GM18519 (cell line): Measurements from ENCODE around the gene BSPRY.
"Not testable (repeated sequence)": the region's sequence is repeated elsewhere in the genome, so short reads cannot be mapped to it uniquely, and the experiment has no call there.

Experiments
- ATAC-seq: cut with Tn5 transposase; IDR thresholded peaks from one replicate; pipeline ENCODE4 v1.9.1; 2021; ENCODE audit warnings: mild to moderate bottlenecking, moderate library complexity; ENCODE audit not compliant: unreplicated experiment, low FRiP score

Gene BSPRY

GRCh38 chr9:113389451-113389850 is 40.1 kb downstream of the BSPRY start:
- no peak for ATAC-seq

GRCh38 chr9:113390192-113390960 is 41.0 kb downstream of the BSPRY start:
- ATAC-seq, result no peak

GRCh38 chr9:113391917-113392316 is 42.6 kb downstream of the BSPRY start:
- ATAC-seq, result no peak

GRCh38 chr9:113393281-113393680 is 43.9 kb downstream of the BSPRY start:
- no peak for ATAC-seq

- no peak for ATAC-seq
These were observed 45.9 kb downstream of the BSPRY start for GRCh38 chr9:113395000-113395861.

GRCh38 chr9:113397203-113397631 is 47.9 kb downstream of the BSPRY start:
- ATAC-seq, result no peak

GRCh38 chr9:113398796-113399195 is 49.5 kb downstream of the BSPRY start:
- no peak for ATAC-seq

GRCh38 chr9:113399646-113400200 is 50.4 kb downstream of the BSPRY start:
- no peak for ATAC-seq

GRCh38 chr9:113401027-113401792 is 51.9 kb downstream of the BSPRY start, which contains the start of gene ALAD:
TSS of gene ALAD (minus strand) at chr9:113401284. CDS start at chr9:113393559, 7,725 bp downstream.
- peak; percentile 95 for ATAC-seq

GRCh38 chr9:113403646-113404045 is 54.3 kb downstream of the BSPRY start:
- ATAC-seq, result no peak

- not testable (repeated sequence) for ATAC-seq
These were observed 57.0 kb downstream of the BSPRY start for GRCh38 chr9:113406353-113406752.

GRCh38 chr9:113406873-113407511 is 57.7 kb downstream of the BSPRY start:
- not testable (repeated sequence) for ATAC-seq

- no peak for ATAC-seq
These were observed 60.1 kb downstream of the BSPRY start for GRCh38 chr9:113409481-113409880.

- no peak for ATAC-seq
These were observed 60.5 kb downstream of the BSPRY start for GRCh38 chr9:113409883-113410206.

- ATAC-seq, result peak; percentile 76
These were observed 61.0 kb downstream of the BSPRY start, which contains the start of the genes C9orf43 and POLE3 for GRCh38 chr9:113410207-113410864. TSS of gene C9orf43 (plus strand) at chr9:113410747. CDS start at chr9:113413494, 2,747 bp downstream. TSS of gene POLE3 (minus strand) at chr9:113410675. CDS start at chr9:113410293, 382 bp downstream.

- no peak for ATAC-seq
These were observed 66.9 kb downstream of the BSPRY start for GRCh38 chr9:113416149-113416721.

- ATAC-seq, result no peak
These were observed 68.0 kb downstream of the BSPRY start for GRCh38 chr9:113417370-113417769.
